ENCODE measurements around the gene CD247.
"Not testable (repeated sequence)": the region's sequence is repeated elsewhere in the genome, so short reads cannot be mapped to it uniquely, and the experiment has no call there.

The CD247 gene

DNA sequence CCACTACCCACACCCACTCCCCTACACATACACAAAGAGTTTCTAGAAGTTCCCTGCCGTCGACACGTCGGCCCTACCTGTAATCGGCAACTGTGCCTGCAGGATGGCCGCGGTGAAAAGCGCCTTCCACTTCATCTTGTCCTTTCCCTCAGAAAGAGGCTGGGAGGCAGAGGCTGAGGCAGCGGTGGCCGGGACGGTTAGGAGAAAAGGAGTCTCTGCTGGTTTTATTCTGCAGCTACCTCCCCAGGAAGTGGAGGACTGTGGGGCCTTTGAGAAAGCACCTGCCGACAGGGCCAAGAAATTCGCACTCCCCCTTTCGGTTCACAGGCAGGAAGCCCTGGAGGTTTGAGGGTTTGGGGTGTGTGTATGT lies at the start of gene CD247:
Gene CD247, minus strand, starts transcription at position 199 of the 370 bp plus-strand sequence. Its CDS starts 64 bp downstream, at position 135.
- DNase-seq (ENCODE audit: low read depth in 2 of 2) = peak in 1 of 2 donors; percentile 49

DNA sequence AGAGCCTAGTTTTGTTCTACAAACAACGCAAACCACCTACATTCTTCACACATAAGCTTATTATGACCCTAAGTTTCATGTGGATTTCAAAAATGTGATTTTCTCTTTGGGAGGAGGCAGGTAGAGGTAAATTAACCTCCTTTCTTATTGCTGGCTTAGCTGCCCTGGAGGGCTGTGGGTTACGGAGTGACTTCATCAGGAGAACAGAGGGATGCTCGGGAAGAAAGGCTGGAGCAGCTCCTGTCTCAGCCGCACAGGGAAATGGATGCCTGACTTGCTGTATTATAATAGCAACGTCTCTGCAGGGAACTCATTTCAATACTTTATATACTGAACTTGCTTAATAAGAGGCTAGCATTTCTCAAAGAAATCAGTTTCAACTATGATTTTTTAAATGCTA lies 49.3 kb upstream of the CD247 start:
- DNase-seq (ENCODE audit: low read depth in 2 of 2) = no peak

DNA sequence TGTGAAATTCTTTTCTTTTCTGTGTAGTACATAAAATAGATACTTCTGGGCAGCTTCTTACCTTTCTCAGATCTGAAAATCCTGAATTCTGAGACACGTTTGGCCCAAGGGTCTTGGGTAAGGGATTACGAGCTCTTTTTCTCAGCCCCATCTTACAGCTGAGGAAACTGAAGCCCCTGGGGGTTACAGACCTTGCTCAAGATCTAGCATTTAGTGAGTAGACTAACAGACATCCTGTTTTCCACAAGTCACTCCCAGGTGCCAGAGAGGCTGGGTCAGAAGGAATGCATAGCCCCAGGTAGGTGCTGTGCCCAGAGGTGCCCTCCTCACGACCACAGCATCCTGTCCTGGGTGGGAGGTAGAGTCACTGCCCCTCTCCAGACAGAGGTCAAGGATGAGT lies 48.4 kb upstream of the CD247 start:
- no peak for DNase-seq (ENCODE audit: low read depth in 2 of 2)

DNA sequence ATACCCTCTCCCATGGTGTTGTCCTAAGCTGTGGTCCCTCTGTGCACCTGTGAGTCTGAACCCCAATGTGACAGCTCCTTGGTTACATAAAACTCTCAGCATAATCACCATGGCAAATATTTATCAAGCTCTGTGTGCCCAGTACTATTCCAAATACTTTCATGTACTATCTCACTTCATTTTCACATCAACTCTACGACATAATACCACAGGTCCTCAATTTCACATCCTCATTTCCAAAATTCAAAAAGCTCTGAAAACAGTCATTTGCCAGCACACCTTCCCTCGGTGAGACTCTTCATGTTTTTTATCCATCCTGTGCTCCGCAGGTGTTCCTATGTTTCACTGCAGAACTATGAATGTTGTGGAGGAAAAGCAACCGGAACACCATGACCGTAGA lies 47.6 kb upstream of the CD247 start:
- DNase-seq (ENCODE audit: low read depth in 2 of 2) = no peak

DNA sequence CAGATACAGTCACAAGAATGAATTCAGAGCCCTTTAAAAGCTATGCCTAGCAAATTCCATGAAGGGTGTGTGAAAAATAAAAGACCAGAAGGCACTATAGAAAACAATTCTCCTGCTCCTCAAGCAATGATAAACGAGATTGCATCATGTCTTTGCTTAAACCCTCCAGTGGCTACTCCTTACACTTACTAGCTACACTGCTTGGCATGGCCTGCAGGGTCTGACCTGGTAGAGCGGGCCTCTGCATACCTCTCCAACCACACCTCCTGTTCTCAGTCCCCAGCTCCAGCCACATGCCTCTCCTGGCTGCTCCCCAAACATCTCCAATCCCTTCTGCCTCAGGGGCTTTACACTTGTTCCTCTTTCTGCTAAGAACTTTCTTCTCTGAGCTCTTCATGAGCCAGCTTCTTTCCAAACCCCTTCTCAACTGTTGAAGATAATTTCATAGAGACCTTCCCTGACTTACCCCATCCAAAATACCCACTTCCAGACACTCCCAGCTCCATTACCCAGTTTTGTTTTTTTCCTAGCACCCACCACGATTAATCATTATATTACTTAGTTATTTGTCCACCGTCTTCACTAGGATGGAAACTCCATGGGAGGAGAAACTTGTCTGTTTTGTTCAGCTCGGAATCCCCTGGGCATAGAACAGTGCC lies 46.4 kb upstream of the CD247 start:
- no peak for DNase-seq (ENCODE audit: low read depth in 2 of 2)

DNA sequence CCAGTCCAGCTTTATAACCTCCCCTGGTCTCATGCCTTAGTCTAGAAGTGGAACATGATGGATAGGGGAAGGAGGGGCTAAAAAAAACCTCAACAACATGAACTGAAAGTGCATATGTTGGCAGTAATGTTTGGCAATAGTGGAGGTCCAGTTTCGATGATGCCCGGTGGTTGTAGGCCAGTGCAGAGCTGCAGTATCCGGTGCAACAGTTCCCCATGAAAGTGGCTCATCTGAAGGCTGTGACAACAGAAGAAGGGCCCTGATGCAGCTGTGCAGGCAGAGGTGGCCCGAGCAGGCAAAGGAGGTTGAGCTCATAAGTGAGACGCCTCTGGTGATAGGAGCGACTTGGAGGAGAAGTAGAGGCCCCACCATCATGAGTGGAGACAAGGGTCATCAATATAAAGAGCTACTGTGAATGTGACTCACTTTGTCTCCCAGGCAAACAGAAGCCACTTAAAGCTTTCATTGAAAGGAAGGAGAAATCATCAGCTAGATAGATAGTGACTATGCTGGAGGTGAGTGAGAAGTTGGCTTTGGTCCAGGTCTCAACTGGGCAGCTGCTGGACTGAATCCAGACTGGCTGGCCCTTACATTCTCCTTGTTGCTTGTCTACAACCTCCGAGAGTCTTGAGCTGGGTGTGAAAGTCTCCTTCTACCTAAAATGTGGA lies 45.4 kb upstream of the CD247 start:
- no peak for DNase-seq (ENCODE audit: low read depth in 2 of 2)

DNA sequence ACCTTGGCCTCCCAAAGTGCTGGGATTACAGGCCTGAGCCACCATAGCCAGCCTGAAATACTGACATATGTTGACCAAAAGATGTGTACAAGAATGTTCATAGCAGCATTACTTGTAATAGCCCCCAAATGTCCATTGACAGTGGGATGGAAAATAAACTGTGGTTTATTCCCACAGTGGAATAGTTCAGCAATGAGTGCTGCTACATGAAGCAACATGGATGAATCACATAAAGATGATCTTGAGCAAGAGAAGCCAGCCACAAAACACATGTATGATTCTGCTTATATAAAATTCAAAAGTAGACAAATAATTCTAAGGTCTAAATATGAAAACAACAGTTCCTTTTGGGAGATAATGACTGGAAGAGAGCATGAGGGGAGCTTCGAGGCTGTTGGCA lies 44.4 kb upstream of the CD247 start:
- no peak for DNase-seq (ENCODE audit: low read depth in 2 of 2)

DNA sequence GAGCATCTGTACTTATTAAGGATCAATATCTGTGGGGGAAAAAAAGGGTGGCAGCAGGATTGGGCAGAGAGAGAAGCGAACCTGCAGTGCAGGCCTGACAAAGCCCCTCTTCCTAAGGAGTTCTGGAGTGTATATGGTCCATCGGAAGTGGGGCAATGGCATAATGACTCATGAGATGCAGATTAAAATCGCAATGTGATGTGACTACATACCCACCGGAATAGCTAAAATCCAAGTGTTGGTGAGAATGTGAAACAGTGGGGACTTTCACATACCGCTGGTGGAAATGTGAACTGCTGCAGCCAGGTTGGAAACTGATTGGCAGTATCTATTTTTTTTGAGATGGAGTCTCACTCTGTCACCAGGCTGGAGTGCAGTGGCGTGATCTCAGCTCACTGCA lies 43.4 kb upstream of the CD247 start:
- DNase-seq (ENCODE audit: low read depth in 2 of 2) = no peak

DNA sequence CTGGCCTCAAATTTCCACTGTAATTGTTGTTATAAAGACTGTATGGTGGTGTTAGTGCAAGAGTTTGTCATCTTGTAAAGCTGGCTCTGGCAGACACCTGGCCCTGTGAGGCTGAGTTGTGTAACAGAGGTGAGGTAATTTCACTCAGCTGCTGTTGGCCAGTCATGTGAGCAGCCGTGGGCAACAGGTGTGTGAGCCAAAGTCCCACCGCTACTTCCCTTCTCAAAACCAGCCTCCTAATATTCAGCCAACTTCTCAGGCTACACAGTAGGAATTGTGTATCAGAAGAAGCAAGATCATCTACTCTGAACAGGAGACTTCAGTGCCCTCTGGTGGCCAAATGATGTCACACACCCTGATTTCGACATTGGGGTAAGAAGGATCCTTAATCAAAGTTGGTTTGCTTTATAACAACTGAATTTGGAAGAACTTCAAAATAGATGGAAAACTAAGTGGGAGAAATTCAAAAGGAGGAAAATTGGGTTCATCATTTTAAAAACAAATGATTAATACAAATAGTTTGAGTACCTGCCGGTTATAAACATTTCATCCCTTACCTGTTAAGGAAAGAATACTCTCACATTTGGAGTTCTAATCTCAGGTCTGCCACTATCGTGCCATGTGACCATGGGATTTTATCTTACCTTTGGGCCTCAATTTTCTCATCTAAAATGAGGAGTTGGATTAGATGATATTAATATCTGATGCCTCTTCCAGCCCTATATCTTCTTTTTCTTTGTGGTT lies 37.8 kb upstream of the CD247 start:
- DNase-seq (ENCODE audit: low read depth in 2 of 2) = peak; percentile 44 to 45

DNA sequence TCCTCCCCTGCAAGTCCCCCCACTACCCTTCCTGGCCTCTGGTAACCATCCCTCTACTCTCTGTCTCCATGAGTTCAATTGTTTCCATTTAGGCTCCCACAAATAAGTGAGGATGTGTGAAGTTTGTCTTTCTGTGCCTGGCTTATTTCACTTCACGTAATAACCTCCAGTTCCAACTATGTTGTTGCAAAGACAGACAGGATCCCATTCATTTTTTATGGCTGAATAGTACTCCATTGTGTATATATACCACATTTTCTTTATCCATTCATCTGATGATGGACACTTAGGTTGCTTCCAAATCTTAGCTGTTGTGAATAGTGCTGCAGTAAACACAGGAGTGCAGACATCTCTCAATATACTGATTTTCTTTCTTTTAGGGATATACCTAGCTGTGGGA lies 36.7 kb upstream of the CD247 start:
- not testable (repeated sequence) for DNase-seq (ENCODE audit: low read depth in 2 of 2)

DNA sequence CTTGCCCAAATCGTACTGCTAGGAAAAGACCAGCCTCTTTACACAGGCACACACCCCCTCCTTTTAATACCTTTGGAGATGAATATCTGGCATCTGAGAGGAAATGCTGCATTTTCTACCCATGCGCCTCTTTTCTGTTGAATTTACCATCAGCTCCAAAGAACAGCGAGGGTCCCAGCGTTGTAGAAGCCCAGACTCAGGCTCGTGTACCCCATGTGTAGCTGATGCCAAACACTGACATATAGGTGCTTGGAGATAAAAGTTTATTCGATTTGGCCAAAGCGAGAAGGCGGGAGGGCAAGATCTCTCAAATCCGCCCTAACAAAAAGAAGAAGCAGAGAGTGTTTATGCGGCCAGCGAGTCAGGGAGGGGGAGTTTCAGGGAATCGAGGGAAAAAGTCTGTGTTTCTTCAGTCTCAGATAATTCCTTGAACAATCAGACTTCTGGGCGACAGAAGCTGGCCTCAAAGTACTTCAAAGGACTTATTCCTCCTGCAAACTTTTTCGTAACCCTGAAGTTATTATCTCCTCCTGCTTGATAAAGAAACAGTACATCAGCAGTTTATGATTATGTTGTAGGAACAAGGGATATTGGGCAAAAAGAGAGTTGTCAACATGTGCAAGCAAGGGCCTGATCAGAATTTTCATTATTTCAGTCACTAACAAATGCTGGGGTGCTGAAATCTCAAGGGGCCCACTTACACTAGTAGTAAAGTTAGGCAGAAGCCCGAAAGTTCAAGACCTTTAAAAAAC lies 35.9 kb upstream of the CD247 start:
- no peak for DNase-seq (ENCODE audit: low read depth in 2 of 2)

DNA sequence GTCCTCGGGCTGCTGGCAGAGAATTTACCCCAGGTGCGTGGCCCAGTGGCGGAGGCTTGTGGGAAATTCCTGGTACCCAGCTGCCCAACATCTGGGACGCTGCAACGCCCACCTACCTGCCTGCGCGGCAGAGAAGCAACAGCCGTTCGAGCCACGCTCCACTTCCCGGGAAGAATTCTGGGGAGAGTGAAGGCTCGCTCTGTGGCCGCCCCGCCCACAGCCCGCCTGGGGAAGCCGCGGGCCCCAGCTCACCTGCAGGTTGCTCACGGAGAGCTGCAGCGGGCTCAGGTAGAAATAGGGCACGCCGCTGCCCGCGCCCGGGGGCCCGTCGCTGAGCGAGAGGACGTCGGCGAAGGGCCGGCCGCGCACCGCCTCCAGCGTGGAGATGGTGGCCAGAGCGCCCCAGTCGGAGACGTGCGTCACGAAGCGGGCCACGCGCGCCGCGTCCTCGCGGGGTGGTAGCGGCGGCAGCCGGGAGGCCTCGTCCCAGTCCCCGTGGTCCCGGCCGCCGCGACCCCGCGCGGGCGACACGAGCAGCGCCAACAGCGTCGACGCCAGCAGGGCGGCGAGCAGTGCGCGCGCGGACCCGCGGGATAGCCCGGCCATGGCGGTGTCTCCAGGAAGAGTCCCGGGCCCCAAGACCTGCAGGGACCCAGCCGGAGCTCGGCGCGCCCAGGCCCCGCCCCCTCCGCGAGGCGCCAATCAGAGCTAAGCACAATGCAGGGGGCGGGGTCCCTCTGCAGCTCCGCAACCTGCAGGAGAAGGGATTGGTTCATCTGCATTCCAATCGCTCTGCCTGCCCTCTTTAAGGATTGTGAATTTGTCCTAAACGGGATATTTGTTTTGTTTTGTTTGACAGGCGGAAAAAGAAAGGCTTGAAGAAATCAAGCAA lies 35.1 kb upstream of the CD247 start, which contains the start of gene CREG1:
Gene CREG1, minus strand, starts transcription at position 627 of the 892 bp plus-strand sequence.
- DNase-seq (ENCODE audit: low read depth in 2 of 2) = peak; percentile 86 to 87

DNA sequence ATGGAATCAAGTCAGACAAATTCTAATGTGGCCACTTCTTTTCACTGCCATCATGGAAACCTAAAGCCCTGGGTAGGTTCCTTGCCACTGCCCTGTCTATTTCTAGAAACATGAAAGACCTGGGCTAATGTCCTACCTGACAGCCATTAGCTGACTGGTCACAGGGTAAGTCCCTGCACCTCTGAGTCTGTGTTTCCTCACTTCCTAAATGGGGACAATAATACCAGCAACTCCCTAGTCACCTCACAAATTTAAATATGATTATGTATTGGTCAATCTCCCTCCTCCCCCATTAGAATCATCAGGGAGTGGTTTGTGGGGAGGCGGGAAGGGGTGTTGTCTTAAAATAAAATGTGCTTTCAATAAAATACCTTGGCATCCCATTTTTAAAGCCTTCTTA lies 33.0 kb upstream of the CD247 start:
- no peak for DNase-seq (ENCODE audit: low read depth in 2 of 2)

DNA sequence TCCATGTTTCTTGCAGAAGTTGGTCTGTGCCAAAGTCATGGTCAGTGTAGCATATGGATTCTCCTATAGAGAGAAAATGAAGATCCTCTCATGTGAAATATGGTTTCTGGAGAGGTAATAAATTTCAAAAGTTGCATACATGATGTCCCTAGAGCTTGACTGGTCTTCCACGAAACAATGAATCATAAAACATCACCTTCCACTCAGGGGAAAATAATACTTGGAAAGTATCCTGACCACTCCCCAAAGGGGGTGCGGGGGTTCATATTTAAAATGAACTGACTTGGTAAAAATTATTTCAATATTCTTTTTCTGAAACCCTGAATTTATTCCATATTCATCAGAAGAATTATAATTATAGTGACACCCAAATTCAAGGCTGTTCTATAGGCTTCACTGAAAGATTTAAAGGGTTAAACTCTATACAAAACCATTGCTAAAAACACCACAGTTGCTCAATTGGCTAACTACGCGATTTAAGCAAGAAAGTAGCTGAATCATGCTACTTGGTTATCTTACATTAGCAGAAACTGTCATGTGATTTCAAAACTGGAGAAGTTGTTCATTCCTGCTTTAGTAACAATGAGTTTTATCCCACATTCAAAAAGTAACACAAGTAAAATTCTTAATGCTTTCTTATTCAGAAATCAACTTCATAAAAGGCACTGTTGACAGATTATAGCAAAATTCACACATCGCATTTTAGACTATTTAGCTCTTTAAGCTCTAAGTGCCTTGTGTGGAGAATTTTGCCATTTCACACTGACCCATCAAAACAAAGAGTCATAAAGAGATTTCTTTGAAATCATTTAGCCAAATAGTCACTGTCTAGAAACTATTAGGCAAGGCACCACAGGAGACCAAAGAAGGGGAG lies 30.0 kb upstream of the CD247 start:
- DNase-seq (ENCODE audit: low read depth in 2 of 2) = no peak

DNA sequence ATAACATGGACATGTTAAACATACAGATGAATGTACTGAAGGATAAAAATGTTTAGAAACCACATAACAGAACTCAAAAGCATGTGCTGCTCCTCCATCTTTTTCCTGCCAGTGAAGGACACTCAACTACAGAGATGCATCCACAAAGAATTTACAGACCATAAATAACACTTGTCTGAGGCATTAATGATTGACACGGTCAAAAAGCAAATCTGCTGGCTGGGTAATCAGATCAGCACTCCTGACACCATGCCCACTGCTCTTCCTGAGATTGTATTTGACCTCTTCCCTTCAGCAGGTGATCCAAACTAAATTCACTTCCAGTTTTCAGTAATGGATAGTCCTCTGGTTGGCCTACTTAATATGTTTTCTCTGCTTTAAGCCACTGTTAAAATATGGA lies 28.6 kb upstream of the CD247 start:
- DNase-seq (ENCODE audit: low read depth in 2 of 2) = no peak

DNA sequence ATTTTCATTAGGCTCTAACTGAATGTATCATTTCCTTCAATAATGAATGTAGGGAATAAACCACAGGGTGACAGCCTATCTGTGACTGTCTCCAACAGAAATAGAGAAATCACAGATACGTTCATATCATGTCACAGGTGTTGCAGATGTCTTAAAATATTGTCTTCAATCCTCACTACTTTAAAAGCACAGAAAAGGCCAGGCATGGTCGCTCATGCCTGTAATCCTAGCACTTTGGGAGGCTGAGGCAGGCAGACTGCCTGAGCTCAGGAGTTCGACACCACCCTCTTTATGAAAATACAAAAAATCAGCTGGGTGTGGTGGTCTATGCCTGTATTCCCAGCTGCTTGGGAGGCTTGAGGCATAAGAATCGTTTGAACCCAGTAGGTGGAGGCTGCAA lies 27.0 kb upstream of the CD247 start:
- DNase-seq (ENCODE audit: low read depth in 2 of 2) = no peak

DNA sequence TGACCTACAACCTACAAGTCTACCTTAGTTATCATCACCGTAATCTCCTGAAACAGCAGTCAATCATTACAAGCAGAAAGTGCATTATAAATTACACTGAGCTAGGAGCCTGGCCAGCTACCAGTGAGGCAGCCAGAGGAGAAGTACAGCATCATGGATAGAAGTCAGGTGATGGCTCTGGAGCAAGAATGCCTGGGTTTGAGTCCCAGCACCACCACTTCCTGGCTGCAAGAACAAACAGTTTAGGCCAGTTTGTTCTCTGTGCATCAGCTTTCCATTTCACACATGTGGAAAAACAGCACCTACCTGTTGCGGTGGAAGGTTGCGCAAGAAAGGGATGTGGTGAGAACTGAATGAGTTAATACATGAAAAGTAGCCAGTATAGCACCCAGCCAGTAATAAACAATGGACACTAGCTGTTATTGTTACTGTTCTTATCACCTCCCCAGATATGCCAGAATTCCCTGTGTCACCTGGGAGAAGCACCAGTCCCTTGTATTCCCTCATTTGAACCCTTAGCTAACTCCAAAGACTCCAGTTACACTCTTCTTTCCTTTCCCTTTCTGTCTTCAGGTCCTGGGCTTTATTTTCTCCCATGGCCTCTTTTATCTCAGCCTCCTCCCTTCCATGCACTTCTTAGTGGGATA lies 26.2 kb upstream of the CD247 start:
- no peak for DNase-seq (ENCODE audit: low read depth in 2 of 2)

DNA sequence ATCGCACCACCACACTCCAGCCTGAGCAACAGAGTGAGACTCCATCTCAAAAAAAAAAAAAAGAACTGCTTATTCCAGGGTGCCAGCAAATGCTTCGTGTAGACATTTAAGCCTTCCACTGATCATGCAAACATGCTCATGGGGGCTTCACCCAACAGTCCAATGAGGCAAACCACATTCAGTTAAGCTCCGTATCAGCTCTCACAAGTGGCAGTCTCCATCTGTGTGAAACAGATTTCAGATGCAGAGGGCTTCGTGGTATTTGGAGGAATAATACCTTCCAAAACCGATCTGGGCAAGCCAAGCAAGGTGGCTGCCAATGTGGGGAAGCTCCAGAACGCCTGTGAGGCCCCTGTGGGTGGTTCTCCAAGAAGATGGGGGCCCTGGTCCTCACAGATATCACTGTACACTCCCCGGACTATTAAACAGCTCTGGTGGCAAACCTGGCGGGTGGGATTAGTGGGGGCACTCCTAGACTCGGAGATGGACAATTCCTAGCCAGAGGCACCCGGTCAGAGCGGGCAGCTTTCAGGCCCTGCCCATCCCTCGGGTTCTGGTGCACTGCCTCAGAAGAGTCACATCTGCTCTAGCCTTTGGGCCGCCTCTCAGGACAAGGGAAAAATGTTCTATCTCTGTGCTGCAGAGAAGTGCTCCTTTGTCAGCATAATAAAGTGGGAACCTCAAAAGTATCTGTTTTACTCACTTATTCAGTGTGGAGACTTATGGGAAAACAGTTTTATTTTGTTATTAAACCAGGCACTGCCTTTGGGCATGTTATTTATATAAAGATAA lies 25.1 kb upstream of the CD247 start:
- DNase-seq (ENCODE audit: low read depth in 2 of 2) = no peak
